ENCODE measurements around the gene GALP. TPM values are rescaled to one million over a fixed set of nuclear protein-coding genes. Genes with fewer than 3 reads are reported as not detected.
"Not testable (repeated sequence)": the region's sequence is repeated elsewhere in the genome, so short reads cannot be mapped to it uniquely, and the experiment has no call there.

Gene GALP
- total RNA-seq: not detected
- polyA plus RNA-seq: not detected

DNA sequence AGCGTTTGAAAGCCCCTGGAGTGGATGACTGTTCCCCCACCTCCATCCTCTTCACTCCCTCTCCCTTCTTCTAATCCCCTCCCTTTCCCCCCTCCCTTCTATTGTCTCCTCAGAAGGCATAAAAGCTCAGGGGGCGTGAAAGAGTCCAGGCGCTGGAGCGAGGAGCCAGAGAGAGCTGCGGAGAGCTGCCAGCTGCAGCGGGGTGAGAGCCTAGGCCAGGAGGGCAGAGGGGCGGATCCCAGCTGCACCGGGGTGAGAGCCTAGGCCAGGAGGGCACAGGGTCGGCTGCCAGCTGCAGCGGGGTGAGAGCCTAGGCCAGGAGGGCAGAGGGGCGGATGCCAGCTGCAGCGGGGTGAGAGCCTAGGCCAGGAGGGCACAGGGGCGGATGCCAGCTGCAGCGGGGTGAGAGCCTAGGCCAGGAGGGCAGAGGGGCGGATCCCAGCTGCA is at the start of gene GALP:
TSS of gene GALP (plus strand) at position 148 of the 447 bp plus-strand sequence. CDS start 1,101 bp downstream, outside the sequence.
- not testable (repeated sequence) for H3K36me3 ChIP-seq (ENCODE audit: insufficient read depth); DNase-seq (ENCODE audit: extremely low spot score); H3K4me3 ChIP-seq (ENCODE audit: low read depth, low read length); H3K27ac ChIP-seq (ENCODE audit: low read depth); H3K4me1 ChIP-seq (ENCODE audit: insufficient read depth)
- WGBS: 39% methylated on average over 15 of the region's 15 CpGs

DNA sequence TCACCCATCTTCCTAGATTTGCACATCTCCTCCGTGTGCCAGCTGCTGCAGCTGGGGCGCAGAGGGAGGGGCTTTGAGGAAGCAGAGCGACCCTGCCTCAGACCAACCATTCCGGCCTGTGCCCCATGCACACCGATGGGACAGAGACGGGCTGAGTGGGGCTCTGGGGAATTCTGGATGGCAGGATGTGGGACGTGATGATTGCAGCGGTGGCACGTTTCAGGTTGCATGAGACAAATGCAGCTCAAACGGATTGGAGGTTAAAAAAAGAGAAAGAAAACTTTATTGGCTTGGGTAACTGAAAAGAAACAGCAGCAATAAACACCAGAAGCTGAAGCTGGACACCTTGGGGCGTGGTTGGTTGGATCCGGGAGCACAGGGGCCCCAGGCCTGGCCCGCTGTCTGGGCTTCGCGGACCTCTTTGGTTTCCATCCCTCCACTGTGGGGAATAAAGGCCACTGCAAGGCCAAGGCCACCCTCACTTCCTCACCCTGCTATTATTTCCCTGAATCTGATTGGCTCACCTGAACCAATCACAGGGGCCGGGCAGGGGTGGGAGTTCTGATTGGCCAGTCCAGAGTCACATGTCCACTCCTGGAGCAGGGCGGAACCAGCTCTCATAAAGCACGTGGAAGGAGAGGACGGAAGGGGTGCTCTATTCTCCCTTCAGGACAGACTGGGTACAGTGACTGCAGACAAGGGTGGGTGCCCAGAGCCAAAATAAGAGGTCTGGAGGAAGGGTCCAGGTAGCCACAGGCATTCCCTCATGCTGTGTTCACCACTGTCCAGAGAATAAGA is 48.6 kb upstream of the GALP start:
- Histone ChIP-seq H3K27ac (ENCODE audit: low read depth) (no peak overlapping the region), H3K4me3 (ENCODE audit: low read depth, low read length) (no peak overlapping the region), H3K36me3 (ENCODE audit: insufficient read depth) (no peaks in the 10 kb centered on the region), H3K4me1 (ENCODE audit: insufficient read depth) (no peaks in the 10 kb centered on the region)
- DNase-seq (ENCODE audit: extremely low spot score): no peak
- WGBS: 86% methylated on average over 19 of the region's 19 CpGs

DNA sequence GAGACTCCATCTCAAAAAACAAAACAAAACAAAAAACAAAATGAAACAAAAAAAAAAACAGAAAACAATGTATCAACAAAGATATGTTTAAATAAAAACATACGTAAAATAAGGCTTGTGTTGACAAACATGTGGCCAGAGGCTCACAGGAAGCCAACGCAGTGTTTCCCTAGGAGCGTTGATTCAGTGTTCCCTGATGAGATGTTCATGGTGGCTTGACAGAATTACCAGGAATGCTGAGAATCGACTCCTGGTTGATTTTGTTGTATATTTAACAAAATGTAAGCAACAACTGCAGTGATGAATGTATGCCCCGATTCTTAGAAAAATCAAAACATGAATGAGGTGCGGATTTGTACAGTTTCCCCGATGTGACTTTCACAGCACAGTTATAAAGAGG is 45.8 kb upstream of the GALP start:
- Histone ChIP-seq H3K4me1 (ENCODE audit: insufficient read depth) (no peaks in the 10 kb centered on the region), H3K36me3 (ENCODE audit: insufficient read depth) (no peaks in the 10 kb centered on the region), H3K27ac (ENCODE audit: low read depth) (no peak overlapping the region), H3K4me3 (ENCODE audit: low read depth, low read length) (no peak overlapping the region)
- DNase-seq (ENCODE audit: extremely low spot score): no peak
- WGBS: 81% methylated on average over 7 of the region's 7 CpGs

DNA sequence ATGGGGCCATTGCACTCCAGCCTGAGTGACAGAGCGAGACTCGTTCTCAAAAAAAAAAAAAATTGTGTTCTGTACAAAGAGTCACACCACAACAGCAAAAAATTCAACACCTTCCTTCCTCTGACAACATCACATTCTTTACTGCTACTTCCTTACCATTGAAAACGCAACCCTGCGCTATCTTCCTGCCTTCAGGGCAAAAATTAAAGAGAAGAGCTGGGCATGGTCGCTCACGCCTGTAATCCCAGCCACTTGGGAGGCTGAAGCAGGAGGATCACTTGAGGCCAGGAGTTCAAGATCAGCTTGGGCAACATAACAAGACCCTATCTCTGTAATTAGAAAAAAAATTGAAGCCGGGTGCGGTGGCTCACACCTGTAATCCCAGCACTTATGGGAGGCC is 44.2 kb upstream of the GALP start:
- DNase-seq (ENCODE audit: extremely low spot score): no peak
- 89% methylated on average over 8 of the region's 8 CpGs for WGBS
- Histone ChIP-seq H3K4me1 (ENCODE audit: insufficient read depth) (no peaks in the 10 kb centered on the region), H3K27ac (ENCODE audit: low read depth) (no peak overlapping the region), H3K36me3 (ENCODE audit: insufficient read depth) (no peaks in the 10 kb centered on the region), H3K4me3 (ENCODE audit: low read depth, low read length) (no peak overlapping the region)

DNA sequence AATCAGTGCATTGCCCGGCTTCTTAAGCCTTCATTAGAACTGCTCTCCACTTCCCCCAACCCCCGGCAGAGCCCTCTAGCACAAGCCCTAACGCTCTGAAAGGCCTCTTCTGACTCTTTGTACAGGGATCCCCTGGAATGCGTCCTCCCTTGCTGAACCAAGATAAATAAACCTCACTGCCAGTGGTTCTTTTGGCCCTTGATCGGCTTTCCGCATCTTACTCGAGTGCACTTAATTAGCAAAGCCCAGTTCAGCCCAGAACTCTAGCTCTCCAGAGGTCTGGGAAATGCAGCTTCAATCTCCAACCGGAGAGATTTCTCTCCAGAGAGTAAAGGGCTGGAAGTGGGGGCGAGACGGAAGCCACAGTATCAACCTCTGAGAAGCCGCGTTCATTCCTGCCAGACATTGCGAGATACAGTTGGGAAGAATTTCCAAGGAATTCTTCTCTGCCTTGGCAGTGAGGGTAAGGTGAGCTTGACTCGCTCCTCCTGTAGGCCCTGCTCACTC is 43.4 kb upstream of the GALP start:
- WGBS: 18% methylated on average over 14 of the region's 14 CpGs
- Histone ChIP-seq H3K4me3 (ENCODE audit: low read depth, low read length) (no peak overlapping the region), H3K4me1 (ENCODE audit: insufficient read depth) (no peaks in the 10 kb centered on the region), H3K36me3 (ENCODE audit: insufficient read depth) (no peaks in the 10 kb centered on the region), H3K27ac (ENCODE audit: low read depth) (no peak overlapping the region)
- DNase-seq (ENCODE audit: extremely low spot score): no peak

DNA sequence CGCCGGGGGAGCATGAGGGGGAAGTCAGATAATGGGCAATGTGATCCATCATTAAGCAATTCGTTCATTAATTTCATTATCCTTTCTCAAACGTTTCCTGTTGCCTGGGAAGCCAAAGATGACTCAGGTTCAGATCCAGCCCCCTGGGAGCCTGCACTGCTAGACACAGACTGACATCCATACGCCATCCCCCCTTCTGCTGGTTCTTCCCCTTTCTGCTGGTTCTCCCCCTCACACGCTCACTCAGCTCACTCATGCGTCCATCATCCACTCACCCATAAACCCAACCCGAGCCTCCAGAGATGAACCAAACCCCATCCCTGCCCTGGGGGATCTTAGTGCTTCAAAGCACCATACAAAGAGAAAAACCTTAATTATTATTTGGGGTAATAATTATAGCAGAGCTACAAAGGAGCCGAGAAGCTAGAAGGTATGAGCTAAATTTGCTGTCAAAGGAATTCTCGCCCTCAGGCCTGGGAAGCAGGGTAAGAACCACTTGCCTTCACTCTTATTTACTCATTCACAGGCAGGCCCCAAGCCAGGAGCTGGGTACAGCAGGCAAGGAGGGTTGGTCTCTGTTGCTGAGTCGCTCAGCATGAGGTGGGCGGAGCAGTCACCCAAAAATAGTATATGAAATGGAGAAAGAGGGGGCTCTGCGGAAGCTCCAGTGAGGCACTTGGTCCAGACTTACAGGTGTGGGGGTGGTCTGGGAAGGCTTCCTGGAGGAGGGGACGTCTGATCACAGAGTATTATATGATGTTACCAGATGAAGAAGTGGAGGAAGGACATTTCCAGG is 41.8 kb upstream of the GALP start:
- no peak overlapping the region for H3K4me3 ChIP-seq (ENCODE audit: low read depth, low read length)
- H3K4me1 ChIP-seq (ENCODE audit: insufficient read depth): no peaks in the 10 kb centered on the region
- 83% methylated on average over 14 of the region's 14 CpGs for WGBS
- H3K27ac ChIP-seq (ENCODE audit: low read depth): no peak overlapping the region
- no peak for DNase-seq (ENCODE audit: extremely low spot score)
- no peaks in the 10 kb centered on the region for H3K36me3 ChIP-seq (ENCODE audit: insufficient read depth)

DNA sequence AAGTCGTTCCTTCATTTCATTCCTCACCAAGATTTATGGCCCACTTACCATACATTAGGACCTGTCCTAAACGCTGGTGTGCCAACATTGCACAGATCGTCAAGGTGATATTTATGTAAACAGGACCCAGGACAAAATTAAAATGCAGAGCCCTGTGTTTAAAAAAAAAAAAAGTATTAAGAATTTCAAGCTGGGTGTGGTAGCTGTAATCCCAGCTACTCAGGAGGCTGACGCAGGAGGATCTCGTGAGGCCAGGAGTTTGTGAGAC is 41.2 kb upstream of the GALP start:
- 75% methylated on average over 5 of the region's 5 CpGs for WGBS
- Histone ChIP-seq H3K4me1 (ENCODE audit: insufficient read depth) (no peaks in the 10 kb centered on the region), H3K27ac (ENCODE audit: low read depth) (no peak overlapping the region), H3K36me3 (ENCODE audit: insufficient read depth) (no peaks in the 10 kb centered on the region), H3K4me3 (ENCODE audit: low read depth, low read length) (no peak overlapping the region)
- DNase-seq (ENCODE audit: extremely low spot score): no peak

DNA sequence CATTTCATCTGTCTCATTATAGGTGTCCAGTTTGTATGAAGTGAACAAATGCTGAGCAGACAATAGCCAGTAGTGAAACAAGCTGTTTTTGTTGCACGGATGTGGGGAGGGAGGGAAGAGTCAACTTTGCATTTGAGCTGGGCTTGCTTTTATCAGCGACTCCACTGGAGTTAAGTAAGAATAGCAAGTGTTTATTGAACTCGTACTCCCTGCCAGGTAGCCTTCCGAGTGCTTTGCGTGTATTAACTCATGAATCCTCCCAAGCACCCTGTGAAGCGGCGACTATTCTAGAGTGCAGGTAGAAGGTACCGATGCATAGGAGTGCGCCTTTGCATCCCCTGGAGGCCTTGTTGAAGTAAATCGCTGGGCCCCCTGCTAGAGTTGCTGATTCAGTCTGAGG is 39.4 kb upstream of the GALP start:
- H3K4me1 ChIP-seq (ENCODE audit: insufficient read depth): no peaks in the 10 kb centered on the region
- H3K36me3 ChIP-seq (ENCODE audit: insufficient read depth): no peaks in the 10 kb centered on the region
- DNase-seq (ENCODE audit: extremely low spot score): no peak
- 47% methylated on average over 10 of the region's 10 CpGs for WGBS
- H3K27ac ChIP-seq (ENCODE audit: low read depth): no peak overlapping the region
- no peak overlapping the region for H3K4me3 ChIP-seq (ENCODE audit: low read depth, low read length)

DNA sequence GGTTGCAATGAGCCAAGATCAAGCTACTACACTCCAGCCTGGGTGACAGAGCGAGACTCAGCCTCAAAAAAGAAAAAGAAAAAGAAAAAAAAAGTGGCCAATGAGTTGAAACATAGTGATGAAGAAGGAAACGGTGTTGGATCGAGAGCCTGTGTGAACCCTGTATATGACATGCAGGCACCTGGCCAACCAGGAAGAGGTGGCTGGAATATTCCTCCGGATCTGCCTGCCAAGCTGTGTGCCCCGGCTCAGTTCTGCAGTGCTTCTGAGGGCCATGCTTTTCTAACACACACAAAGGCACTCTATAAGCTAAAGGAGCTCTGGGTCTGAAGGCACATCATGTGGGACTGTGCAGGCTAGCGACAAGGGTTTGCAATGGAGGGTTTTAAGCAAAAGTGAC is 38.4 kb upstream of the GALP start:
- no peak for DNase-seq (ENCODE audit: extremely low spot score)
- H3K27ac ChIP-seq (ENCODE audit: low read depth): no peak overlapping the region

DNA sequence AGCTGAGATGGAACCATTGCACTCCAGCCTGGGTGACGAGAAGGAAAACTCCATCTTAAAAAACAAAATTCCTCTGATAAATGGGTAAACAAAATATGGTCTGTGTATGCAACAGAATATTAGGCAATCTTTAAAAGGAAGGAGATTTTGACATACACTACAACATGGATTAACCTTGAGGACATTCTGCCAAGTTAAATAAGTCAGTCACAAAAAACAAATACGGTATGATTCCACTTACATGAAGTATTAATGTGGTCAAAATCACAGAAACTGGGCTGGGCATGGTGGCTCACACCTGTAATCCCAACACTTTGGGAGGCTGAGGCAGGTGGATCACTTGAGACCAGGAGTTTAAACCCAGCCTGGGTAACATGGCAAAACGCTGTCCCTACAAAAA is 37.7 kb upstream of the GALP start:
- Histone ChIP-seq H3K36me3 (ENCODE audit: insufficient read depth) (no peaks in the 10 kb centered on the region), H3K4me1 (ENCODE audit: insufficient read depth) (no peaks in the 10 kb centered on the region), H3K4me3 (ENCODE audit: low read depth, low read length) (no peak overlapping the region), H3K27ac (ENCODE audit: low read depth) (no peak overlapping the region)
- WGBS: 67% methylated on average over 3 of the region's 3 CpGs
- no peak for DNase-seq (ENCODE audit: extremely low spot score)

More for the DNA sequence above, 38.4 kb upstream of the GALP start:
- WGBS: 59% methylated on average over 6 of the region's 6 CpGs
- Histone ChIP-seq H3K4me1 (ENCODE audit: insufficient read depth) (no peaks in the 10 kb centered on the region), H3K36me3 (ENCODE audit: insufficient read depth) (no peaks in the 10 kb centered on the region), H3K4me3 (ENCODE audit: low read depth, low read length) (no peak overlapping the region)

DNA sequence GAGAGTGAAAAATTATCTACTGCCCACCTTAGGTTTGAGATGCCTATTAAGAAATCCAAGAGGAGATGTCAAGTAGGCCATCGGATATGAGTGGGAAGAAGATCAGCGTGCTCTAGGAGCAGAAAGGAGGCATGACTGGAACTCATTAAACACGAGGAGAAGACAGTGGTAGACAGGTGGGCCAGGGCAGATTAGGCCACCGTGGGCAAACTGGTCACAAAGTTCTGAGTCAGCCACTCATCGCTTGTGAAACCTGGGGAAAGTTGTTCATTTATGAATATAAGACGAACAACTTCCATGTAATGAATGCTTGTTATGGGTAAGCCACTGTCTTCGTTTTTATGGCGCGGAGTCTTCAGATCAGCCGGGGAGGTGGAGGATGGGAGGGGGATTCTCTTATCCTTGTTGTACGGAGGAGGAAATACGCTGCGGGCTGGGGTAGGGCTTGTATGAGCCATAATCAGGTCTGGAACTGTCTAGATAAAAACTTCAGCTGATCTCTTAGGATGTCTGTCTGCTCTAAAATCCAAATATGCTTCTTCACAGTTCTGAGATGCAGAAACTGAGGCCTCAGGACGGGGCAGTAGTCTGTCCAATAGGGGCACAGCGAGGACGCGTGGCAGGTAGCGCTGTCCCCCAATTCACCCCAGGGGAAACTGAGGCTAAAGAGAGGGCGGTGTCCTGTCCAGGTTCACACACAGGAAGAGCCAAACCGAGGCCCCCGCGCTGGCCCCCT is 35.8 kb upstream of the GALP start:
- H3K4me3 ChIP-seq (ENCODE audit: low read depth, low read length): peak overlapping the region; percentile 55
- WGBS: 18% methylated on average over 22 of the region's 22 CpGs
- H3K27ac ChIP-seq (ENCODE audit: low read depth): peak overlapping the region; percentile 87
- H3K36me3 ChIP-seq (ENCODE audit: insufficient read depth): no peaks in the 10 kb centered on the region
- H3K4me1 ChIP-seq (ENCODE audit: insufficient read depth): no peaks in the 10 kb centered on the region
- no peak for DNase-seq (ENCODE audit: extremely low spot score)

DNA sequence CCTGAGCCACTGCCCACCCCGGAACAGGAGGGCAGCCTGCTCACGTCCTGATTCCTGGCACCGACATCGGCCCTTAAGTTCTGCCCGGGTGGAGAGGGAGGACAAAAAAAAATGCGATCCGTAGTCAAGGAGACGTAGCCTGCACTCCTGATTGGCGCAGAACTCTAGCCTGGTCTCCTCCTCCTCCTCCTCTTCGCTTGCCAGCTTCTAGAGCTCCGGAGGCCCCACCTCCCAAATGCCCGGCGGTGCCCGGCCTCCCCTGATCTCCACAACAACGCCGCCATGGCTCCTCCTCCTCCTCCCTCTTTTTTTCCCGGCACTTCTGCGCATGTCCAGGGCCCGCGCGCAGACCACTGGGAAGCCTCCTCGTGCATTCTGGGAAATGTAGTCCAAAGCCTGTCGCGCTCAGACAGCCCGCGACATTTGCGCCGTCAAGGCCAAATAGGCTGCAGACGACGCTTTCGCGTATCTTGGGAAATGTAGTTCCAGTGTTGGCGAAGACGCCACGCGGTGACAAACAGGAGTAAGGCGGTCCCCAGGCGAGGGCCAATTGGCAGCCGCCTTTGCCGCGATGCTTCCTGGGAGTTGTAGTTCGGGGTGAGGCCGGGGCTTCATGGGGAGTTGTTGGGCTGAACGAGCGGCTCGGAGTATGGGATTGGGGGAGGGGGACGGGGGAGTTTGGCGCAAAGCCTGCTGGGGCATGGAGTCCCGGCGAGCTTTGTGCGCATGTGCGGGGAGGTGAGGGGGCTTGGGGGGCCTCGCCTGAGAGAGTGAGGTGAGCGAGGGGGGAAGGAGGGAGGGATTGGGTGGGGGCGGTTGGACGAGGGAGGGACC is 35.0 kb upstream of the GALP start, which contains the start of gene ZNF444:
TSS of gene ZNF444 (plus strand) at position 705 of the 834 bp plus-strand sequence. CDS start 5,625 bp downstream, outside the sequence.
- Histone ChIP-seq H3K4me1 (ENCODE audit: insufficient read depth) (no peaks in the 10 kb centered on the region), H3K36me3 (ENCODE audit: insufficient read depth) (no peaks in the 10 kb centered on the region), H3K27ac (ENCODE audit: low read depth) (peak within 1 kb of the TSS; percentile 87), H3K4me3 (ENCODE audit: low read depth, low read length) (peak within 1 kb of the TSS; percentile 55)
- peak; percentile 99 for DNase-seq (ENCODE audit: extremely low spot score)
- under 1% methylated on average over 56 of the region's 56 CpGs for WGBS
